ENCODE data around the gene FCN2.

DNA sequence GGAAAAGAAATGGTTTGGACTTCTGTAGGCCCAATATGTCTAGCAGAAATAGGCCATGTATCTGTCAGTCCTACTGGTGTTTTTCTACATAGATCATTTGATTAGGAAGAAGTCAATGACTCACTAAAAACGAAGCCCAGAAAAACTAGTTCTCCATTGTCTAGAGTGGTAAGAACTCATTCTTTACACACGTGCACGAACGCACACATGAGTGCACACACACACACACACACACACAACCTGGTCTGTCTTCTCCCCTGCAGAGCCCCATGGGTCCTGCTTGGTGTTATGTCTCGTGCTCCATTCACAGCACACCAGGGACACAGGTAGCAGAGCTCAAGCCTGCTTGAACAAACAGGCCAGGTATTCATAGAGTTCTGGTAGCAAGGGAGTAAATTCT lies 52.0 kb downstream of the FCN2 start:
- TF ChIP-seq, protein P1, sequence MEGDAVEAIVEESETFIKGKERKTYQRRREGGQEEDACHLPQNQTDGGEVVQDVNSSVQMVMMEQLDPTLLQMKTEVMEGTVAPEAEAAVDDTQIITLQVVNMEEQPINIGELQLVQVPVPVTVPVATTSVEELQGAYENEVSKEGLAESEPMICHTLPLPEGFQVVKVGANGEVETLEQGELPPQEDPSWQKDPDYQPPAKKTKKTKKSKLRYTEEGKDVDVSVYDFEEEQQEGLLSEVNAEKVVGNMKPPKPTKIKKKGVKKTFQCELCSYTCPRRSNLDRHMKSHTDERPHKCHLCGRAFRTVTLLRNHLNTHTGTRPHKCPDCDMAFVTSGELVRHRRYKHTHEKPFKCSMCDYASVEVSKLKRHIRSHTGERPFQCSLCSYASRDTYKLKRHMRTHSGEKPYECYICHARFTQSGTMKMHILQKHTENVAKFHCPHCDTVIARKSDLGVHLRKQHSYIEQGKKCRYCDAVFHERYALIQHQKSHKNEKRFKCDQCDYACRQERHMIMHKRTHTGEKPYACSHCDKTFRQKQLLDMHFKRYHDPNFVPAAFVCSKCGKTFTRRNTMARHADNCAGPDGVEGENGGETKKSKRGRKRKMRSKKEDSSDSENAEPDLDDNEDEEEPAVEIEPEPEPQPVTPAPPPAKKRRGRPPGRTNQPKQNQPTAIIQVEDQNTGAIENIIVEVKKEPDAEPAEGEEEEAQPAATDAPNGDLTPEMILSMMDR (IDR thresholded peaks at IDR 0.05; ENCODE audit: low read length) = no peak
- TF ChIP-seq EZH2 (optimal IDR thresholded peaks at IDR 0.05; ENCODE audit: low read depth, low read length) = no peak

Data from MM.1S (cell line).